Stimulated activated memory B cell treated with anti-CD40 and anti-IgM and Interleukin-4, amounts not matched to agents 10 μg/mL and 1 μg/mL and 100 μg/mL, for 72 hours (primary cell): ENCODE data around the gene ADARB2.

Experiments used
- ATAC-seq: fragments of 150-1000 bp; cut with Tn5 transposase; 2 replicates; pipeline ENCODE4 v1.10.0; 2021
- H3K27ac Mint-ChIP-seq: one replicate; pipeline ENCODE4 v1.8.0; 2022; ENCODE audit warnings: mild to moderate bottlenecking, mixed read lengths
- H3K27me3 Mint-ChIP-seq: one replicate; pipeline ENCODE4 v1.8.0; 2022; ENCODE audit warnings: mixed read lengths
- H3K36me3 Mint-ChIP-seq: one replicate; pipeline ENCODE4 v1.8.0; 2022; ENCODE audit warnings: mixed read lengths
- H3K4me1 Mint-ChIP-seq: one replicate; pipeline ENCODE4 v1.8.0; 2022; ENCODE audit warnings: mixed read lengths
- H3K4me3 Mint-ChIP-seq: one replicate; pipeline ENCODE4 v1.8.0; 2022; ENCODE audit warnings: mild to moderate bottlenecking, moderate library complexity, mixed read lengths
- H3K9me3 Mint-ChIP-seq: one replicate; pipeline ENCODE4 v1.8.0; 2022; ENCODE audit warnings: mixed read lengths

The ADARB2 gene

DNA sequence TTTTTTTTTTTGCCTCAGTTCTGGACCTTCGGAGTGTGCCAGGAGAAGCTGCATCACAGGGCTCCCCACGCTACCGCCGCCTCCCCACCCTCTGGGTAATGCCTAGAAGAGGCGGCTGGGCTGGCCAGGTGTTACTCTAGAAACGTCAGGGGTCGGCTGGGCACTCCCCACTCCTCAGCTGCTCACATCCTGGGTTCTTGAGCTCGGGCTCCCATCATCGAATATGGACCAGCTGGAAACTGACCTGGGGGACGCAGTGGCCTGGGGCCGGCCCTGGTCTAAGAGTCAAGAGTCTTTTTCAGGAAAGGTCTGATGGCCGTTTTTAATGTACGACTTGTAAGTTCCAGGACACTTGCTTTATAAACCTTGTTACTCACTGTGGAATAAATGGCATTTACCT lies 354.6 kb downstream of the ADARB2 start:
- no peak for ATAC-seq
- H3K36me3 Mint-ChIP-seq: no peaks in the 10 kb centered on the region
- H3K27ac Mint-ChIP-seq: no peak overlapping the region
- peaks cover 9% of the 10 kb centered on the region for H3K9me3 Mint-ChIP-seq
- no peak overlapping the region for H3K4me3 Mint-ChIP-seq
- H3K27me3 Mint-ChIP-seq: peaks cover 50% of the 10 kb centered on the region
- no peaks in the 10 kb centered on the region for H3K4me1 Mint-ChIP-seq

DNA sequence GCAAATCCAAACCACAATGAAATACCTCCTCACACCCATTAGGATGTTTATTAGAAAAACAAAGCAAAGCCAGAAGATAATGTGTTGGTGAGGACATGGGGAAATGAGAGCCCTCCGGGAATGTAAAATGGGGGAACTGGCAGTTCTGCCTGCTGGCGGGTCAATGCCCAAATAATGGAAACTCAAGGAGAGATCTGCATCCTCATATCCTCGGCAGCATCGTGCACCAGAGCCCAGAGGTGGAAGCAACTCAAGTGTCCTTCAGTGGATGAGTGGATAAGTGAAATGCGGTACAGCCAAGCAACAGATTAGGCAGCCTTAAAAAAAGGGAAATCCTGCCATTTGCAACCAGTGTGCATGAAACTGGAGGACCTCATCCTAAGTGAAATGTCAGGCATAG lies 356.0 kb downstream of the ADARB2 start:
- no peak for ATAC-seq
- peaks cover 64% of the 10 kb centered on the region for H3K27me3 Mint-ChIP-seq
- H3K9me3 Mint-ChIP-seq: peaks cover 6% of the 10 kb centered on the region
- H3K27ac Mint-ChIP-seq: no peak overlapping the region
- H3K36me3 Mint-ChIP-seq: no peaks in the 10 kb centered on the region
- H3K4me3 Mint-ChIP-seq: no peak overlapping the region
- H3K4me1 Mint-ChIP-seq: no peaks in the 10 kb centered on the region

DNA sequence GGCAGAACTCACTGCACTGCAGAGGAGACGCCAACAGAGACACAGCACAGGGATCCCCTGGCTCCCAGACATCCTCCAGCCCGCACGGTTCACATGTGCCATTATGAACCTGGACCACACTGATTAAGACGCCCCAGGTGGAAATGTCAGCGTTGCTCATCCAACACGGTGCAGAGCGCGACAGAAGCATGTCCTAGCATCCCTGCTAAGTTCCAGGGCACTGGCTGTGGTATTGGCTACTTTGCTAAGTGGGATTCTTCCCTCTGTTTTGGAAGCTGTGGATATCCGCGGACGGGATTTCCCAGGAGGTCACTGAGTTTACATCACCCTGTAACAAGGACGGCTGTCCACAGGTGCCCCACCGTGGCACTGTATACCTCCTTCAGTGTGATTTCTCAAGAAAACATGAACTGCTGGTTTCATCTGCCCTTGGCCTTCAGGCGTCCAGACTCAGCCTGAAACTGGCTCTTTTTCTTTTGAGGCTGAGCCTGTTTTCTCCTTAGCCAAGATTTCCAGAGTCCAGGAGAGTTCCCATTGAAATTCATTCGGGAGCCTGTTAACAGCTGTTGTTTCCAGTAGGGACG lies 357.1 kb downstream of the ADARB2 start:
- Mint-ChIP-seq H3K4me1 (no peaks in the 10 kb centered on the region), H3K36me3 (no peaks in the 10 kb centered on the region), H3K27me3 (peaks cover 71% of the 10 kb centered on the region), H3K9me3 (no peaks in the 10 kb centered on the region), H3K27ac (no peak overlapping the region), H3K4me3 (no peak overlapping the region)
- no peak for ATAC-seq

DNA sequence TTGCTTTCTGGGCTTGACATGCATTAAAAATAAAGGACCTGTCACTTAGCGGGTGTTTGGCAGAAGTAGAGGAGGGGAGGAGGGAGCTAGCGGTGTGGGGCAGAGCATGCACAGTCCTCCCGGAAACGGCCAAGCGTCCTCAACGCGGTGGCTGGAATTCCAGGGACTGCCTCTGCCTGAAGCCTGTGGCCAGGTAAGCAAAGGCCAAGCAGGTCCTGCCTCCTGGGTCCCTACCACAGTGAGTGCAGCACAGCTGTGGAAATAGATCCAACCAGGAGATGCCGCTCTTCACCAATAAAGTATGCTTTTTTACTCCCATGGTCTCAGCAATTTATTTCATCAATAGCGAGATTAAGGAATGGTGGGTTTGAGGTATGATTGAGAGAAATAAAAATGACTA lies 357.7 kb downstream of the ADARB2 start:
- Mint-ChIP-seq H3K9me3 (no peaks in the 10 kb centered on the region), H3K4me3 (no peak overlapping the region), H3K27me3 (peaks cover 69% of the 10 kb centered on the region), H3K36me3 (no peaks in the 10 kb centered on the region), H3K4me1 (no peaks in the 10 kb centered on the region), H3K27ac (no peak overlapping the region)
- no peak for ATAC-seq

DNA sequence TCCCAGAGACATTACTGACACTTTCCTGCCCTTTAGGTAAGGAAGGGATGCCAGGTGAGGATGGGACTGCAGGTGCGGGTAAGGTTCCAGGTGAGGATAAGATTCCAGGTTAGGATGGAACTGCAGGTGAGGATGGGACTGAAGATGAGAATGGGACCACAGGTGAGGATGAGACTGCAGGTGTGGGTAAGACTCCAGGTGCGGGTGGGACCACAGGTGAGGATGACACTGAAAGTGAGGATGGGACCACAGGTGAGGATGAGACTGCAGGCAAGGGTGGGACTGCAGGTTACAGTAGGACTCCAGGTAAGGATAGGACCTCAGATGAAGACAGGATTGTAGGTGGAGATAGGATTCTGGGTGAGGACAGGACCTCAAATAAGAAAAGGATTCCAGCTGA lies 358.9 kb downstream of the ADARB2 start:
- peaks cover 58% of the 10 kb centered on the region for H3K27me3 Mint-ChIP-seq
- H3K9me3 Mint-ChIP-seq: no peaks in the 10 kb centered on the region
- H3K36me3 Mint-ChIP-seq: no peaks in the 10 kb centered on the region
- no peaks in the 10 kb centered on the region for H3K4me1 Mint-ChIP-seq
- H3K4me3 Mint-ChIP-seq: no peak overlapping the region
- no peak overlapping the region for H3K27ac Mint-ChIP-seq
- ATAC-seq: no peak

DNA sequence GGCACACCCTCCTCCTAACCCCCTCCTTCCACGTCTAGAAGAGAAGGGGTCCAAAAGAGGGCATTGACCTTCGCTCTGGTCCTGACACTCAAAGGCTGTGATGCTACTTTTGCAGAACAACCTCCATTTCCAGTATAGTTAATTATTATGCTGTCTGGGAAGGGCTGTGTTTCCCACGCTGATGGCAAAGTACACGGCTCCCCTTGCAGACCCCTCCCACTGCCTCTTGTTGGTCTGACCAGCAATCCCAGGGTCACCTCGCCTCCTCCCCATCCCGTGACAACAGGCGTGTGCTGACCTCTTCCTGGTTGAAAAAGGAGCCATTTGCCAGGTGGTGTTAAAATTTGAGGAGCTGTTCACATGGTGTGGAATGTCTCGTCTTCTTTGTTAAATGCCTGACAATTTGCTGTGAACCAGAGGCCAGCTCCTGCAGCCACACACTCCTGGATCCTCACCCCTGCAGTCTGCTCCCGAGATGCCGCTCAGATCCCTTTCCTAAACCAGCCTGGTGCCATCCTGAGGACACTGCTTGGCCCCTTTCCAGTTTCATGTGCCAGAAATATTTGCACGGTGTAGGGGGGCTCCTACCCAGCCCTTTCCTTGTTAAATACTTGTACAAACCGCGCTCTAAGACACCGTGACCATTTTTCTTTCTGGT lies 359.5 kb downstream of the ADARB2 start:
- Mint-ChIP-seq H3K4me3 (no peak overlapping the region), H3K27ac (no peak overlapping the region), H3K4me1 (no peaks in the 10 kb centered on the region), H3K9me3 (no peaks in the 10 kb centered on the region), H3K36me3 (no peaks in the 10 kb centered on the region), H3K27me3 (peaks cover 58% of the 10 kb centered on the region)
- no peak for ATAC-seq

DNA sequence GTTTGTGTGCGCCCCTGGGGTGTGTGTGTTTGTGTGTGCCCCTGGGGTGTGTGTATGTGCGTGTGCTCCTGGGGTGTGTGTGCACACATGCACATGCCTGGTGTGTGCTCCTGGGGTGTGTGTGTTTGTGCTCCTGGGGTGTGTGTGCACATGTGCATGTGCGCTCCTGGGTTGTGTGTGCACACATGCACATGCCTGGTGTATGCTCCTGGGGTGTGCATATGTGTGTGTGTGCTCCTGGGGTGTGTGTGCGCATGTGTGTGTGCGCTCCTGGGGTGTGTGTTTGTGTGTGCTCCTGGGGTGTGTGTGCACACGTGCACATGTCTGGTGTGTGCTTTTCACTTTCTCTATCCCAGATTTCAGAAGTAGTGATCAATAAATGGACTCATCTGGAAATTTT lies 360.1 kb downstream of the ADARB2 start:
- H3K4me3 Mint-ChIP-seq: no peak overlapping the region
- no peaks in the 10 kb centered on the region for H3K36me3 Mint-ChIP-seq
- H3K9me3 Mint-ChIP-seq: no peaks in the 10 kb centered on the region
- peaks cover 58% of the 10 kb centered on the region for H3K27me3 Mint-ChIP-seq
- ATAC-seq: no peak
- H3K27ac Mint-ChIP-seq: no peak overlapping the region
- H3K4me1 Mint-ChIP-seq: no peaks in the 10 kb centered on the region

DNA sequence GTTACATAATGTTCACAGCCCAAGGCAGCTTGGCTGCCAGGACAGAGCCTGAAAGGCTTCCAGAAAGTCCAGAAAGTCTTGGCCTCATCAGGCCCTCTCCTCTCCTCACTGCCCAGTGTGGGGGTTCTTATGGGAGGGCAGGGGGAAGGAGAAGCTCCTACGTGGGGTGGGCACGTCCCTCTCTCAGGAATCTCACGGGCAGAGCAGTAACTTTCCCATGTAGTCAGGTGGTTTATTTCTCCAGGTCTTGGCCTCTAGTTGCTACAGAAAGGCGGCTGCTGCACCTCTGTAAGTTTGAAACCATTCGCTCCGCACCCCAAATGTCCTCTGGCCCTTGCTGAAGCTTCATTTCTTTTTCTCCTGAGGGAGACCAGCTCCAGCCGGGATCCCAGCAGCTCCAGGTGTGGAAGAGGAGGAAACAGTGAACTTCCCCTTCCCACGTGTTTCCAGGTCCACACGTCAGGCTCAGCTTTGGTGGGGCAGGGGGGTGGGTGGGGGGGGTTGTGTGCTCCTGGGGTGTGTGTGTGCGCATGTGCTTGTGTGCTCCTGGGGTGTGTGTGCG lies 360.9 kb downstream of the ADARB2 start:
- Mint-ChIP-seq H3K4me1 (no peaks in the 10 kb centered on the region), H3K27me3 (peaks cover 53% of the 10 kb centered on the region), H3K36me3 (no peaks in the 10 kb centered on the region), H3K27ac (no peak overlapping the region), H3K9me3 (no peaks in the 10 kb centered on the region), H3K4me3 (no peak overlapping the region)
- ATAC-seq: no peak

DNA sequence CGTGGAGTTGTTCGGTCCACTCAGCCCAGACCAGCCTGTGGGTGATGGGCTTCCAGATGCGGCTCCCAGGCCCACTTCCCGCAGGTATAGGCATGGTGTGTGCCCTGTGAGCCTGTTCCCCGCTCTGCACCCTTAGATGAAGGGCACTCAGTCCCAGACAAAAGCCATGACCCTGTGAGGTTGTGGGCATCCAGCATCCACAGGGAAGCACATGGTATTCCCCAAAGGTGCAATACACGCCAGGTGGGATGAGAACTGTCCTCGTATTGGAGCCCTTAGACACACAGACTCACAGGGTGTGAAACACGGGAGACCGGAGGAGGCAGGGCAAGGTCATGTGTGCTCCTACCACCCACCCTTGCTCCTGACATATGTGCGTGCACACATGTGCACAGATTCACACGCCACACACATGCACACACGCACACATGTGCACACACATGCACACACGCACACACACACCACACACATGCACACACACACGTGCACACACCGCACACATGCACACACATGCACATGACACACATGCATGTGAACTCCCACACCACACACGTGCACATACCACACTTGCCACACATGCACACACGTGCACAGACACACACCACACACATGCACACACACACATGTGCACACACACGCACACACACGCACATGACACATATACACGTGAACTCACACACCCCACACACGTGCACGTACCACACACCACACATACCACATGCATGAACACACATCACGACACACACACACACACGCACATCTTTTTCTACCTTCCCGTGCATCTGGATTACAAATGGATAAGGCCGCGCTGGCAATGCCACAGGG lies 361.8 kb downstream of the ADARB2 start:
- H3K27me3 Mint-ChIP-seq: peaks cover 51% of the 10 kb centered on the region
- H3K27ac Mint-ChIP-seq: no peak overlapping the region
- H3K36me3 Mint-ChIP-seq: no peaks in the 10 kb centered on the region
- no peak for ATAC-seq
- no peaks in the 10 kb centered on the region for H3K9me3 Mint-ChIP-seq
- H3K4me1 Mint-ChIP-seq: peaks cover 2% of the 10 kb centered on the region
- no peak overlapping the region for H3K4me3 Mint-ChIP-seq

DNA sequence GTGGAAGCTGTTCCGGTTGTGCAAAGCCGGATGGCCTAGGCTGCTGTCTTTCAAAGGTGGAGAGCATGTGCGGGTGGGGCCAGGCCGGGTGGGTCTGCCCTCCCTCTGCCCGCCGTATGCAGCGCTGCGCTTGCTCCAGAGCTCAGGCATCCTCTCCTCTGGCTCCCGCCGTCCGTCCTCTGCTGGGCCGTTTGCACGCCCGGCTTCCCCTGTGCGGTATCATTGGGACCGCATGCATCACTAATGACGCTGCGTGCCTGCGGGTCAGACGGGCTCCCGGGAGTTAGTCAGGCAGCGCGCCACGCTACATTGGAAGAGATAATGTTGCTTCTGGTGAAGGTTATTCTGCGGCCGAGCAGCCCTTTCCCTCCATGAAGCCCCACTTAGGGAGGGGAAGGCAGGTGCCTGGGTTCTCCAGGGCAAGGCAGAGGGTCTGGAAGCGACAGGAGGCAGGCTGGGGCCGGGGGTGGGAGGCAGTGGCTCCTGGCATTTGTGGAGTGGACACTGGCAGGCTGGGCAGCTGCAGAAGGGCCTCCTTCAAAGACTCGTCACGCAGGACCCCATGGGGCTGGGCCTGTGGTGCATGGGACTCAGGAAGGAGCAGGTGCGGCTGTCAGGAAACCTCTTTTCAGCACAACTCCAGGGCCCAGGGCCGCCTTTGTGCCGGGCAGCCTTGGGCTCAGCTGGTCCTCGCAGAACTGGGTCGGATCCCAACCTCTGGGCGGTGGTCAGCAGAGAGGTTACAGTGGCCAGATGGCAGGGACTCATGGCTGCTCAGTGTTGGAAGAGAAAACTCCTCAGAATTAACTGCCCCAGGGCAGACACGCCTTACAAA lies 362.6 kb downstream of the ADARB2 start:
- Mint-ChIP-seq H3K4me1 (peaks cover 10% of the 10 kb centered on the region), H3K4me3 (no peak overlapping the region), H3K27ac (no peak overlapping the region), H3K36me3 (no peaks in the 10 kb centered on the region), H3K9me3 (no peaks in the 10 kb centered on the region), H3K27me3 (peaks cover 53% of the 10 kb centered on the region)
- ATAC-seq: no peak

DNA sequence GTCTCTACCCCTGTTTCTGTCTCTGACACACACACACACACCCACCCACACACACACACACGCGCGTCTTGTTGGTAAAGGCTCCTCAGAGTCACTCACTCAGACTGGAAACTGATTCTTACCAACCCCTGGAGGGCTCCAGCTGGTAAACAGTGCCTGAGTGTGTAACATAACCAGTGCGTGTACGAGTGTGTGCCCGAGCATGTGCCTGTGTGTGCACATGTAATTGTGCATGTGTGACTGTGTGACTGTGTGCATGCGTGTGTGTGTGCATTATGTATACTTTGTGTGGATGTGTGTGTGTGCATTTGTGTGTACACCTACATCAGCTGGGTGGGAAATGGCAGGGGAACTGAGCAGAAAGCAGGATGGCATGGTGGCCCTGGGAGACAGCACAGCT lies 364.0 kb downstream of the ADARB2 start:
- no peak for ATAC-seq
- peaks cover 53% of the 10 kb centered on the region for H3K27me3 Mint-ChIP-seq

DNA sequence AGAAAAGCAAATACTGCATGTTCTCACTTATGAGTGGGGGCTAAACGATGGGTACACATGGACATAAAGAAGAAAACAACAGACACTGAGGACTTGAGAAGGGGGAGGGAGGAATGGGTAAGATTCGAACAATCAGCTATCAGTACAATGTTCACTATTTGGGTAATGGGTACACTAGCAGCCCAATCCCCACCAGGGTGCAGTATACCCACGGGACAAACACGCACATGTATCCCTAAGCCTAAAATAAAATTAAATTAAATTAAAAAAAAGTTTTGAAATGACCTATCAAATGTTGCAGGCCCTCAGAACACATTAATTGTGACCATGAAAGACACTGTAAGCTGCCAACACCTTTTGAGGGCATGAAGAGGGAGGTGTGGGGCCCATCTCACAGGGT lies 365.1 kb downstream of the ADARB2 start:
- Mint-ChIP-seq H3K4me1 (peaks cover 13% of the 10 kb centered on the region), H3K36me3 (no peaks in the 10 kb centered on the region), H3K4me3 (no peak overlapping the region), H3K9me3 (no peaks in the 10 kb centered on the region), H3K27ac (no peak overlapping the region), H3K27me3 (peaks cover 53% of the 10 kb centered on the region)
- ATAC-seq: no peak

More for the DNA sequence above, 364.0 kb downstream of the ADARB2 start:
- Mint-ChIP-seq H3K36me3 (no peaks in the 10 kb centered on the region), H3K4me1 (peaks cover 13% of the 10 kb centered on the region), H3K27ac (no peak overlapping the region), H3K9me3 (no peaks in the 10 kb centered on the region), H3K4me3 (no peak overlapping the region)

DNA sequence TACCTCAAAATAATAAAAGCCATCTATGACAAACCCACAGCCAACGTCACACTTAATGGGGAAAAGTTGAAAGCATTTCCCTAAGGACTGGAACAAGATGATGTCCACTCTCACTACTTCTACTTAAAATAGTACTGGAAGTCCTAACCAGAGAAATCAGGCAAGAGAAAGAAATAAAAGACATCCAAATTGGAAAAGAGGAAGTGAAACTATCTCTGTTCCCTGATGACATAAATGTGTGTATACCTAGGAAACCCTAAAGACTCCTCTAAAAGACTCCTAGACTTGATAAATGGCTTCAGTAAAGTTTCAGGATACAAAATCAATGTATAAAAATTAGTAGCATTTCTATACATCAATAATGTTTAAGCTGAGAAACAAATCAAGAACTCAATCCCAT lies 367.0 kb downstream of the ADARB2 start:
- H3K27ac Mint-ChIP-seq: no peak overlapping the region
- ATAC-seq: no peak
- H3K27me3 Mint-ChIP-seq: peaks cover 56% of the 10 kb centered on the region
- peaks cover 13% of the 10 kb centered on the region for H3K4me1 Mint-ChIP-seq
- H3K36me3 Mint-ChIP-seq: no peaks in the 10 kb centered on the region
- H3K4me3 Mint-ChIP-seq: no peak overlapping the region
- H3K9me3 Mint-ChIP-seq: no peaks in the 10 kb centered on the region

DNA sequence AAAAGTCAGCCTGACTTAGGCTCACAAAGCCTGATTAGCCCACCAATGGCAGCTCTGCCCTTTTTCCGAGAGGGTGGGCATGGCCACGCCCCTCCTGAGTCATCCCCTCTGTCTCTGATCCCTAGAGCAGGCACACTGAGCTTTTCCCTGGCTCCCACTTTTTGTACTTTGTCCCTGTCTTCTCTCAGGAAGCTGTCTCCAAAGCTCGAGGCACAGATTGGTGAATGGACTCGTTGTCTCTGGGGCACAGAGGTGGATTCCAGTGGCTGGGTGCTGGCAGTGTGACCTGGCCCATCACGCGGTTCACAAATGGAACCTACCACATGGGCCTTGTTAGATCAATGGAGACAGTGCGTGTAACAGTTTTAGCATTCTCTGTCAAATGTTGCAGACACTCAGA lies 367.7 kb downstream of the ADARB2 start:
- Mint-ChIP-seq H3K9me3 (no peaks in the 10 kb centered on the region), H3K4me3 (no peak overlapping the region)
- no peak for ATAC-seq

DNA sequence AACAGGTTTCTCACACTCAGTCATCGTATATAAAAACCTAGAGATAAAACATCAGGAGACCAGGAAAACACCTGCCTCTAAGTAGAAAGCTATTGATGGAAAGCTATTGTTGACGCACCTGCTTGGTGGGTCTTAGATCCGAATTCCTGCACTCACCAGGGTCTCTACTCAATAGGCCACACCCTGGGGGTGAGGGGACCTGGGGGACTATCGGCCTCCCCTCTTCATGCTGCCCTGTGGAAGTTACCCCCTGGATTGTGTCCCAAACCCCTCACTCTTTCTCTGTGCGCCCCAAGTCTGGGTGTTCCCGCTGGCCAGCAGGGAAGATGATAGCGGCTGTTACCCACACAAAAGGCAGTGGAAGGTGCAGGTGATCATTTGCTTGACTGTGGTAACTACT lies 368.1 kb downstream of the ADARB2 start:
- Mint-ChIP-seq H3K9me3 (no peaks in the 10 kb centered on the region), H3K4me3 (no peak overlapping the region), H3K36me3 (no peaks in the 10 kb centered on the region), H3K27ac (no peak overlapping the region), H3K4me1 (peaks cover 13% of the 10 kb centered on the region), H3K27me3 (peaks cover 56% of the 10 kb centered on the region)
- ATAC-seq: no peak

More for the DNA sequence above, 367.7 kb downstream of the ADARB2 start:
- Mint-ChIP-seq H3K4me1 (peaks cover 13% of the 10 kb centered on the region), H3K27ac (no peak overlapping the region), H3K27me3 (peaks cover 56% of the 10 kb centered on the region), H3K36me3 (no peaks in the 10 kb centered on the region)
